ENCODE data around the gene PSMA1.
A peak's percentile ranks its signal among the peaks of the same experiment; 100 is the strongest.
"Not testable (repeated sequence)": the region's sequence is repeated elsewhere in the genome, so short reads cannot be mapped to it uniquely, and the experiment has no call there.

The PSMA1 gene

GRCh38 chr11:14519917-14520746 is at the start of gene PSMA1:
PSMA1 (minus strand) TSS chr11:14520386; CDS start chr11:14520299, 87 bp downstream.
- Histone ChIP-seq H3K9me2 (replicated peaks; ENCODE audit: control insufficient read depth, low read length) (no peaks in the 10 kb centered on the region), H3K36me3 (ENCODE audit: control insufficient read depth, low read length) (peaks cover 43% of the 10 kb centered on the region), H3F3A (ENCODE audit: control insufficient read depth, insufficient read depth) (peaks cover 9% of the 10 kb centered on the region; the same call in 1 of the 2 replicates), H3K27me3 (ENCODE audit: control insufficient read depth, low read length) (no peaks in the 10 kb centered on the region), H3K4me3 (ENCODE audit: low read length) (peak within 1 kb of the TSS; percentile 89), H3K27ac (ENCODE audit: low read depth, low read length) (peak within 1 kb of the TSS; percentile 59), H3K79me2 (ENCODE audit: control insufficient read depth, low read length) (peaks cover 39% of the 10 kb centered on the region), H3K4me2 (ENCODE audit: low read length) (peak within 1 kb of the TSS; percentile 75), H4K20me1 (ENCODE audit: control insufficient read depth, insufficient read depth, low read depth, low read length) (peaks cover 6% of the 10 kb centered on the region; the same call in 1 of the 2 replicates), H3K4me1 (ENCODE audit: control insufficient read depth, low read length) (peaks cover 16% of the 10 kb centered on the region), H3K9me3 (ENCODE audit: control insufficient read depth, insufficient read depth, low read length) (no peaks in the 10 kb centered on the region)
- no peak for TF ChIP-seq CTCF (IDR thresholded peaks at IDR 0.05; ENCODE audit: low read depth, low read length, poor library complexity, severe bottlenecking)
- no peak for TF ChIP-seq EZH2phosphoT487 (IDR thresholded peaks at IDR 0.05; ENCODE audit: borderline replicate concordance, low read length)

GRCh38 chr11:14569516-14569915 is 49.3 kb upstream of the PSMA1 start:
- H3K79me2 ChIP-seq (ENCODE audit: control insufficient read depth, low read length) = not testable (repeated sequence)

GRCh38 chr11:14567064-14567651 is 47.0 kb upstream of the PSMA1 start:
- no peak for TF ChIP-seq EZH2phosphoT487 (IDR thresholded peaks at IDR 0.05; ENCODE audit: borderline replicate concordance, low read length)
- no peak for TF ChIP-seq CTCF (IDR thresholded peaks at IDR 0.05; ENCODE audit: low read depth, low read length, poor library complexity, severe bottlenecking)
- Histone ChIP-seq H3K27ac (ENCODE audit: low read depth, low read length) (no peak overlapping the region), H3K27me3 (ENCODE audit: control insufficient read depth, low read length) (no peaks in the 10 kb centered on the region)

More at GRCh38 chr11:14569516-14569915, 49.3 kb upstream of the PSMA1 start:
- H3K9me2 ChIP-seq (replicated peaks; ENCODE audit: control insufficient read depth, low read length); H3K4me3 ChIP-seq (ENCODE audit: low read length); H3K27me3 ChIP-seq (ENCODE audit: control insufficient read depth, low read length); H3K9me3 ChIP-seq (ENCODE audit: control insufficient read depth, insufficient read depth, low read length); H3K27ac ChIP-seq (ENCODE audit: low read depth, low read length); H3F3A ChIP-seq (ENCODE audit: control insufficient read depth, insufficient read depth); H4K20me1 ChIP-seq (ENCODE audit: control insufficient read depth, insufficient read depth, low read depth, low read length); H3K4me2 ChIP-seq (ENCODE audit: low read length); H3K36me3 ChIP-seq (ENCODE audit: control insufficient read depth, low read length): not testable (repeated sequence)
- H3K4me1 ChIP-seq (ENCODE audit: control insufficient read depth, low read length) = peaks cover 11% of the 10 kb centered on the region

More at GRCh38 chr11:14567064-14567651, 47.0 kb upstream of the PSMA1 start:
- no peaks in the 10 kb centered on the region for H4K20me1 ChIP-seq (ENCODE audit: control insufficient read depth, insufficient read depth, low read depth, low read length)
- no peaks in the 10 kb centered on the region for H3K9me3 ChIP-seq (ENCODE audit: control insufficient read depth, insufficient read depth, low read length)
- H3F3A ChIP-seq (ENCODE audit: control insufficient read depth, insufficient read depth) = no peaks in the 10 kb centered on the region
- no peaks in the 10 kb centered on the region for H3K79me2 ChIP-seq (ENCODE audit: control insufficient read depth, low read length)
- H3K36me3 ChIP-seq (ENCODE audit: control insufficient read depth, low read length) = no peaks in the 10 kb centered on the region
- H3K4me1 ChIP-seq (ENCODE audit: control insufficient read depth, low read length) = peaks cover 5% of the 10 kb centered on the region
- no peak overlapping the region for H3K4me2 ChIP-seq (ENCODE audit: low read length)
- H3K9me2 ChIP-seq (replicated peaks; ENCODE audit: control insufficient read depth, low read length) = no peaks in the 10 kb centered on the region
- no peak overlapping the region for H3K4me3 ChIP-seq (ENCODE audit: low read length)
